HCT116 (cell line): ENCODE results near the gene NEUROD2. TPM values are rescaled to one million over a fixed set of nuclear protein-coding genes. Genes with fewer than 3 reads are reported as not detected.

Experiments
- ATAC-seq: fragments of 200-7000 bp; cut with Tn5 transposase; 2 replicates; pipeline ENCODE4 v1.9.1; 2020; ENCODE audit warnings: mild to moderate bottlenecking, moderate library complexity
- BruUV-seq: library from RNA; stranded (reverse); fragments of 400-500 nt; replicated peaks from 2 replicates; lab custom pipeline; 2021; lab: Mats Ljungman, UMichigan
- CTCF ChIA-PET: fragments of 300-600 bp; sonication (Branson Sonifier 250); formaldehyde crosslinking; loops from one replicate; lab custom pipeline; 2021; ENCODE audit warnings: antibody characterized with exemption; lab: Charles Lee
- POLR2A ChIA-PET: fragments of 300-600, 350-600 bp; sonication (Branson Sonifier 250); formaldehyde crosslinking; loops from one replicate; lab custom pipeline; 2021; ENCODE audit warnings: antibody characterized with exemption; lab: Charles Lee
- RAD21 ChIA-PET, 2 experiments: fragments of 300-600 bp; sonication (Branson Sonifier 250); formaldehyde crosslinking; loops; one replicate each; lab custom pipeline; 2023; ENCODE audit warnings: low total read pairs in 2 of 2; ENCODE audit not compliant: uncharacterized antibody in 2 of 2, unreplicated experiment in 2 of 2, low non-redundant PET in 1 of 2; lab: Charles Lee
- DNase-seq: peaks from one replicate; pipeline ENCODE4 v3.0.0-alpha.2; 2010; ENCODE audit warnings: low read depth, low spot score
- H2AFZ ChIP-seq: fragments of 200-600 bp; shearing (Covaris generic), sonication (generic); 2 replicates; pipeline ENCODE4 v1.6.1; 2017; ENCODE audit warnings: low read depth, mixed run types, mixed read lengths, antibody characterized with exemption, low read length; ENCODE audit not compliant: poor library complexity, severe bottlenecking
- H3K27ac ChIP-seq: 2 replicates; pipeline ENCODE4 v1.5.1; 2012; ENCODE audit warnings: low read depth, low read length
- H3K27me3 ChIP-seq: fragments of 200-600 bp; sonication (generic); 2 replicates; pipeline ENCODE4 v1.6.1; 2016; ENCODE audit warnings: mixed run types, low read length, mixed read lengths; ENCODE audit not compliant: insufficient read depth
- H3K36me3 ChIP-seq, 2 experiments: fragments of 200-500 bp in 1 of 2; fragments of 200-600 bp in 1 of 2; sonication (Bioruptor generic) in 1 of 2; sonication (generic) in 1 of 2; 2 replicates each; pipeline versions ENCODE4 v1.5.1 to v1.6.1; 2014 to 2016; ENCODE audit warnings: low read length in 2 of 2, inconsistent platforms in 1 of 2, mixed read lengths in 1 of 2, mixed run types in 1 of 2; ENCODE audit not compliant: insufficient read depth in 2 of 2, control insufficient read depth in 1 of 2
- H3K4me1 ChIP-seq, 2 experiments: fragments of 200-600 bp in 1 of 2; sonication (generic) in 1 of 2; 2 replicates each; pipeline versions ENCODE4 v1.5.1 to v1.6.1; 2012 to 2017; ENCODE audit warnings: low read length in 2 of 2, inconsistent platforms in 1 of 2, mild to moderate bottlenecking in 1 of 2, mixed read lengths in 1 of 2, mixed run types in 1 of 2, moderate library complexity in 1 of 2; ENCODE audit not compliant: insufficient read depth in 2 of 2, control insufficient read depth in 1 of 2
- H3K4me2 ChIP-seq: fragments of 200-600 bp; sonication (generic); 2 replicates; pipeline ENCODE4 v1.6.1; 2017; ENCODE audit warnings: mixed run types, low read length, mixed read lengths
- H3K4me3 ChIP-seq, 2 experiments: fragments of 200-600 bp in 1 of 2; sonication (generic) in 1 of 2; replicated peaks in 1 of 2; 2 replicates each; pipeline ENCODE4 v1.5.1; 2011 to 2016; ENCODE audit warnings: low read length in 2 of 2, control low read depth in 1 of 2, low read depth in 1 of 2, mild to moderate bottlenecking in 1 of 2, mixed read lengths in 1 of 2, mixed run types in 1 of 2
- H3K79me2 ChIP-seq: fragments of 200-600 bp; sonication (generic); 2 replicates; pipeline ENCODE4 v1.6.1; 2017; ENCODE audit warnings: mild to moderate bottlenecking, mixed run types, low read length, moderate library complexity, mixed read lengths; ENCODE audit not compliant: insufficient read depth
- H3K9ac ChIP-seq: fragments of 200-600 bp; sonication (generic); 2 replicates; pipeline ENCODE4 v1.6.1; 2016; ENCODE audit warnings: low read length, mixed read lengths
- H3K9me2 ChIP-seq: fragments of 200-600 bp; sonication (generic), shearing (Covaris generic); 2 replicates; pipeline ENCODE4 v1.6.1; 2017; ENCODE audit warnings: mixed run types, mild to moderate bottlenecking, moderate library complexity; ENCODE audit not compliant: insufficient read depth
- H3K9me3 ChIP-seq, 2 experiments: fragments of 200-500 bp in 1 of 2; fragments of 200-600 bp in 1 of 2; sonication (Bioruptor generic) in 1 of 2; sonication (generic) in 1 of 2; 2 replicates each; pipeline ENCODE4 v1.6.1; 2014 to 2017; ENCODE audit warnings: low read length in 2 of 2, mixed read lengths in 2 of 2, inconsistent platforms in 1 of 2, low read depth in 1 of 2, mild to moderate bottlenecking in 1 of 2, mixed run types in 1 of 2, moderate library complexity in 1 of 2; ENCODE audit not compliant: control insufficient read depth in 1 of 2, insufficient read depth in 1 of 2
- H4K20me1 ChIP-seq: fragments of 200-600 bp; sonication (generic), shearing (Covaris generic); 2 replicates; pipeline ENCODE4 v1.6.1; 2017; ENCODE audit warnings: mixed run types, mild to moderate bottlenecking, moderate library complexity; ENCODE audit not compliant: insufficient read depth
- intact Hi-C: fragments of 100-400 bp; cut with micrococcal nuclease; formaldehyde crosslinking; loops from 2 replicates; pipeline ENCODE4 v1.10.0; 2022
- total RNA-seq: library from RNA; stranded (reverse); gene quantifications from one replicate; pipeline ENCODE4 v1.2.1, GENCODE V29; 2021; ENCODE audit not compliant: unreplicated experiment
- TF ChIP-seq, protein P1 (sequence below): IDR thresholded peaks from 2 replicates; pipeline ENCODE4 v1.6.1; 2012; ENCODE audit warnings: low read depth
- TF ChIP-seq, protein P2 (sequence below): IDR thresholded peaks from 2 replicates; pipeline ENCODE4 v1.6.1; 2012

NEUROD2 gene
- total RNA-seq, 1 experiment from 2014 or later: not detected

DNA sequence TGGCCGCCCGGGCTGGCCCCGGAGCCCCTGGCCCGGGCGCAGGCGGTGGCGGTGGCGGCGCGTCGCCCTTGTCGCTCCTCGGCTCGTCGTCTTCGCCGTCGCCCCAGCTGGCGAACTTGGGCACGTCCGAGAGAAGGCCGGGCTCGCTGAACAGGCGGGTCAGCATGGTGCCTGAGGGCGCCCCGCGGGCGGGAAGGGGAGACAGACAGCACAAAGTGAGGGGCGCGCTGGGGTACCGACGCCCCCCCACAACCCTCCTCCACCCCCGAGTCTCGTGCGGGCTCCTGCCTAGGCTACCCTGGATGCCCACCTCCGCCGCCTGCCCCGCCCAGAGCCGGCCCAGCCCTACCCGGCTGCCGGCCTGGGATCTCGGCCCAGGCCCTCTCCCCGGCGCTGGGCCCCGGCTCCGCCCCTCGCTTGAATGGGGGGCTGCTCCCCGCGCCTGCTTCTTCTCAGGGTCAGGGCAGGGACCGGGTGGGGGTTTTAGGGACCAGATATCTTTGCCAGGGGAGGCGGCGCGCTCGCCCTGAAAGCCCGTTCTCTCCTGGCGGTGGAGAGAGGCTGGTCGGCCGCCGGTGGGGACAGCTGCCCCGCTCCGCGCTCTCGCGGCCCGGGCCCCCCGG lies 1.2 kb downstream of the NEUROD2 start:
- Histone ChIP-seq H3K9ac (no peak overlapping the region), H3K4me1 (peaks cover 0 to 5% of the 10 kb centered on the region in 2 experiments; a peak in 2 of 4 replicates), H4K20me1 (no peaks in the 10 kb centered on the region), H3K79me2 (no peaks in the 10 kb centered on the region), H2AFZ (no peak overlapping the region), H3K9me2 (no peaks in the 10 kb centered on the region), H3K9me3 (no peaks in the 10 kb centered on the region), H3K36me3 (no peaks in the 10 kb centered on the region), H3K27me3 (peaks cover 15% of the 10 kb centered on the region; the same call in 1 of the 2 replicates), H3K4me3 (no peak overlapping the region), H3K27ac (no peak overlapping the region), H3K4me2 (no peak overlapping the region)
- no TSS peak for BruUV-seq
- intact Hi-C loops: no loop called here
- ChIA-PET RAD21 (no interaction called here), POLR2A (no interaction called here), CTCF (interaction anchor here (0.6 kb wide), 1 partner anchor 346 kb away, joined by 4 read pairs; no protein-coding TSS in a partner anchor)
- TF ChIP-seq, protein P1, sequence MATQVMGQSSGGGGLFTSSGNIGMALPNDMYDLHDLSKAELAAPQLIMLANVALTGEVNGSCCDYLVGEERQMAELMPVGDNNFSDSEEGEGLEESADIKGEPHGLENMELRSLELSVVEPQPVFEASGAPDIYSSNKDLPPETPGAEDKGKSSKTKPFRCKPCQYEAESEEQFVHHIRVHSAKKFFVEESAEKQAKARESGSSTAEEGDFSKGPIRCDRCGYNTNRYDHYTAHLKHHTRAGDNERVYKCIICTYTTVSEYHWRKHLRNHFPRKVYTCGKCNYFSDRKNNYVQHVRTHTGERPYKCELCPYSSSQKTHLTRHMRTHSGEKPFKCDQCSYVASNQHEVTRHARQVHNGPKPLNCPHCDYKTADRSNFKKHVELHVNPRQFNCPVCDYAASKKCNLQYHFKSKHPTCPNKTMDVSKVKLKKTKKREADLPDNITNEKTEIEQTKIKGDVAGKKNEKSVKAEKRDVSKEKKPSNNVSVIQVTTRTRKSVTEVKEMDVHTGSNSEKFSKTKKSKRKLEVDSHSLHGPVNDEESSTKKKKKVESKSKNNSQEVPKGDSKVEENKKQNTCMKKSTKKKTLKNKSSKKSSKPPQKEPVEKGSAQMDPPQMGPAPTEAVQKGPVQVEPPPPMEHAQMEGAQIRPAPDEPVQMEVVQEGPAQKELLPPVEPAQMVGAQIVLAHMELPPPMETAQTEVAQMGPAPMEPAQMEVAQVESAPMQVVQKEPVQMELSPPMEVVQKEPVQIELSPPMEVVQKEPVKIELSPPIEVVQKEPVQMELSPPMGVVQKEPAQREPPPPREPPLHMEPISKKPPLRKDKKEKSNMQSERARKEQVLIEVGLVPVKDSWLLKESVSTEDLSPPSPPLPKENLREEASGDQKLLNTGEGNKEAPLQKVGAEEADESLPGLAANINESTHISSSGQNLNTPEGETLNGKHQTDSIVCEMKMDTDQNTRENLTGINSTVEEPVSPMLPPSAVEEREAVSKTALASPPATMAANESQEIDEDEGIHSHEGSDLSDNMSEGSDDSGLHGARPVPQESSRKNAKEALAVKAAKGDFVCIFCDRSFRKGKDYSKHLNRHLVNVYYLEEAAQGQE: no peak
- TF ChIP-seq, protein P2, sequence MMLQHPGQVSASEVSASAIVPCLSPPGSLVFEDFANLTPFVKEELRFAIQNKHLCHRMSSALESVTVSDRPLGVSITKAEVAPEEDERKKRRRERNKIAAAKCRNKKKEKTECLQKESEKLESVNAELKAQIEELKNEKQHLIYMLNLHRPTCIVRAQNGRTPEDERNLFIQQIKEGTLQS: no peak
- no peak for DNase-seq
- no peak for ATAC-seq
